ENCODE results near the gene ZNF681.
"Not testable (repeated sequence)": the region's sequence is repeated elsewhere in the genome, so short reads cannot be mapped to it uniquely, and the experiment has no call there.

ZNF681 gene

GRCh38 chr19:23730729-23731465 is 27.8 kb downstream of the ZNF681 start:
- not testable (repeated sequence) for H3K36me3 ChIP-seq (ENCODE audit: control insufficient read depth, insufficient read depth, low read length); H3K27me3 ChIP-seq (ENCODE audit: control insufficient read depth, insufficient read depth, low read length); H3K9ac ChIP-seq (ENCODE audit: low read depth, low read length); H3K4me3 ChIP-seq (ENCODE audit: low read depth, low read length); H3K4me1 ChIP-seq (ENCODE audit: control insufficient read depth, insufficient read depth, low read length); H3K9me3 ChIP-seq (ENCODE audit: control insufficient read depth, insufficient read depth, low read length)

DNA sequence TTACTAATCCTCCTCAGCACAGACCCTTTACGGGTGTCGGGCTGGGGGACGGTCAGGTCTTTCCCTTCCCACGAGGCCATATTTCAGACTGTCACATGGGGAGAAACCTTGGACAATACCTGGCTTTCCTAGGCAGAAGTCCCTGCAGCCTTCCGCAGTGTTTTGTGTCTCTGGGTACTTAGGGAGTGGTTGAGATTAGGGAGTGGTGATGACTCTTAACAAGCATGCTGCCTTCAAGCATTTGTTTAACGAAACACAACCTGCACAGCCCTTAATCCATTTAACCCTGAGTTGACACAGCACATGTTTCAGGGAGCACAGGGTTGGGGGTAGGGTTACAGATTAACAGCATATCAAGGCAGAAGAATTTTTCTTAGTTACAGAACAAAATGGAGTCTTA is 34.5 kb downstream of the ZNF681 start:
- H3K9ac ChIP-seq (ENCODE audit: low read depth, low read length); H3K9me3 ChIP-seq (ENCODE audit: control insufficient read depth, insufficient read depth, low read length); H3K4me3 ChIP-seq (ENCODE audit: low read depth, low read length); H3K36me3 ChIP-seq (ENCODE audit: control insufficient read depth, insufficient read depth, low read length); H3K27me3 ChIP-seq (ENCODE audit: control insufficient read depth, insufficient read depth, low read length): not testable (repeated sequence)
- peaks cover 15% of the 10 kb centered on the region for H3K4me1 ChIP-seq (ENCODE audit: control insufficient read depth, insufficient read depth, low read length)

GRCh38 chr19:23718802-23719201 is 39.9 kb downstream of the ZNF681 start:
- H3K9me3 ChIP-seq (ENCODE audit: control insufficient read depth, insufficient read depth, low read length) = no peaks in the 10 kb centered on the region
- H3K27me3 ChIP-seq (ENCODE audit: control insufficient read depth, insufficient read depth, low read length) = no peaks in the 10 kb centered on the region
- no peak overlapping the region for H3K9ac ChIP-seq (ENCODE audit: low read depth, low read length)
- peaks cover 9% of the 10 kb centered on the region for H3K4me1 ChIP-seq (ENCODE audit: control insufficient read depth, insufficient read depth, low read length)
- peak overlapping the region; percentile 35 for H3K4me3 ChIP-seq (ENCODE audit: low read depth, low read length)
- H3K36me3 ChIP-seq (ENCODE audit: control insufficient read depth, insufficient read depth, low read length) = no peaks in the 10 kb centered on the region

- Histone ChIP-seq H3K9me3 (ENCODE audit: control insufficient read depth, insufficient read depth, low read length) (no peaks in the 10 kb centered on the region), H3K36me3 (ENCODE audit: control insufficient read depth, insufficient read depth, low read length) (no peaks in the 10 kb centered on the region), H3K9ac (ENCODE audit: low read depth, low read length) (no peak overlapping the region), H3K4me1 (ENCODE audit: control insufficient read depth, insufficient read depth, low read length) (peaks cover 6% of the 10 kb centered on the region), H3K27me3 (ENCODE audit: control insufficient read depth, insufficient read depth, low read length) (no peaks in the 10 kb centered on the region), H3K4me3 (ENCODE audit: low read depth, low read length) (no peak overlapping the region)
Observed at GRCh38 chr19:23716792-23717191, 41.9 kb downstream of the ZNF681 start.

DNA sequence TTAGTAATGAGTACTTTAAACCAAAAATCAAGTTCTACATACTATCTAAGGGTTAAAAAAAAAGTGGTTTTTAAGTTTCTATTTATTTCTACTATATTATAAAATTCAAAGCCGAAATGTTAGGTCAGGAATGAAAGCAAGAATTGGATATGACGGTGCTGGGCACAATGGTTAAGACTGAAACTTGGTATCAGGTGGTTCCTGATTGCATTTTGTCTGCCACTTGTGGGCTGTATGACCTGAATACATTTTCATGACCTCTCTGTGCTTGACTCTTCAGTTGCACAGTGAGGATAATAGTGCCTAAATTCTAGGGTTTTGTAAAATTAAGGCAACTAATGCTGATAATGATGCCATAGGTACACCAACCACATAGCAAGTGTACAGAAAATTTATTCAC is 49.3 kb downstream of the ZNF681 start:
- Histone ChIP-seq H3K4me1 (ENCODE audit: control insufficient read depth, insufficient read depth, low read length) (no peaks in the 10 kb centered on the region), H3K27me3 (ENCODE audit: control insufficient read depth, insufficient read depth, low read length) (no peaks in the 10 kb centered on the region), H3K36me3 (ENCODE audit: control insufficient read depth, insufficient read depth, low read length) (no peaks in the 10 kb centered on the region), H3K9me3 (ENCODE audit: control insufficient read depth, insufficient read depth, low read length) (no peaks in the 10 kb centered on the region), H3K9ac (ENCODE audit: low read depth, low read length) (no peak overlapping the region), H3K4me3 (ENCODE audit: low read depth, low read length) (no peak overlapping the region)

GRCh38 chr19:23706657-23707056 is 52.0 kb downstream of the ZNF681 start:
- no peaks in the 10 kb centered on the region for H3K27me3 ChIP-seq (ENCODE audit: control insufficient read depth, insufficient read depth, low read length)
- no peaks in the 10 kb centered on the region for H3K36me3 ChIP-seq (ENCODE audit: control insufficient read depth, insufficient read depth, low read length)
- no peaks in the 10 kb centered on the region for H3K9me3 ChIP-seq (ENCODE audit: control insufficient read depth, insufficient read depth, low read length)
- H3K4me3 ChIP-seq (ENCODE audit: low read depth, low read length) = no peak overlapping the region
- no peak overlapping the region for H3K9ac ChIP-seq (ENCODE audit: low read depth, low read length)
- no peaks in the 10 kb centered on the region for H3K4me1 ChIP-seq (ENCODE audit: control insufficient read depth, insufficient read depth, low read length)

- Histone ChIP-seq H3K9ac (ENCODE audit: low read depth, low read length) (no peak overlapping the region), H3K9me3 (ENCODE audit: control insufficient read depth, insufficient read depth, low read length) (no peaks in the 10 kb centered on the region), H3K36me3 (ENCODE audit: control insufficient read depth, insufficient read depth, low read length) (no peaks in the 10 kb centered on the region), H3K4me1 (ENCODE audit: control insufficient read depth, insufficient read depth, low read length) (peaks cover 12% of the 10 kb centered on the region), H3K4me3 (ENCODE audit: low read depth, low read length) (no peak overlapping the region), H3K27me3 (ENCODE audit: control insufficient read depth, insufficient read depth, low read length) (no peaks in the 10 kb centered on the region)
Observed at GRCh38 chr19:23699521-23699860, 59.2 kb downstream of the ZNF681 start.

DNA sequence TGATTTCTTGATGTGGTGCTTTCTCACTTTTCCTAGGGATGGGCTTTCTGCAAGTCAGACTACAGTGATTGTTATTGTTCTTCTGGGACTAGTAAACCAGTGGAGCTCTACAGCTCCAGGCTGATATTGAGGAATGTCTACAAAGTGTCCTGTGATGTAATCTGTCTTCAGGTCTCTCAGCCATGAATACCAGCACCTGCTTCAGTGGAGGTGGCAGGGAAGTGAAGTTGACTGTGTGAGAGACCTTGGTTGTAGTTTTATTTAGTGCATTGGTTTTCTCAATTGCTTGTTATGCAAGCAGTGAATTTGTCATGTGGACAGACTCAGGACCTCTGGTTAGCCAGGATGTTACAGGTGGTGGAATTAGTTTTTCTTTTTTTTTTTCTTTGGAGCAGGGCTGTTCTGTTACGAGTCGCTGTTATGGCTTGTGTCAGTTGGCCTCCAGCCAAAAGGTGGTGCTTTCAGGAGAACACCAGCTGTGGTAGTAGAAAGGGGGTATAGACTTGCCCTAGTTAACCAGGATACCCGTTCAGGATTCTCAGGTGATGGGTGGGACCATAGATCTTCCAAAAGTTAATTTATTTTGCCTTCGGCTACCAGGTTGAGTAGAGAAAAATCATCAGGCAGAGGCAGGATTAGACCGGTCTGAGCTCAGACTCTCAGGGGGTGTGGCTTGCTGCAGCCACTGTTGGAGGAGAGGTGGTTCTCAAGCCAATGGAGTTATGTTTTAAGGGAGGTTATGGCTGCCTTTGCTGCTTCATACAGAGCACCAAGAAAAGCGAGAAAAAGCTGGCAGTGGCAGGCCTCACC is 59.8 kb downstream of the ZNF681 start:
- peaks cover 12% of the 10 kb centered on the region for H3K4me1 ChIP-seq (ENCODE audit: control insufficient read depth, insufficient read depth, low read length)
- H3K4me3 ChIP-seq (ENCODE audit: low read depth, low read length) = no peak overlapping the region
- no peaks in the 10 kb centered on the region for H3K9me3 ChIP-seq (ENCODE audit: control insufficient read depth, insufficient read depth, low read length)
- H3K27me3 ChIP-seq (ENCODE audit: control insufficient read depth, insufficient read depth, low read length) = no peaks in the 10 kb centered on the region
- H3K36me3 ChIP-seq (ENCODE audit: control insufficient read depth, insufficient read depth, low read length) = no peaks in the 10 kb centered on the region
- no peak overlapping the region for H3K9ac ChIP-seq (ENCODE audit: low read depth, low read length)

DNA sequence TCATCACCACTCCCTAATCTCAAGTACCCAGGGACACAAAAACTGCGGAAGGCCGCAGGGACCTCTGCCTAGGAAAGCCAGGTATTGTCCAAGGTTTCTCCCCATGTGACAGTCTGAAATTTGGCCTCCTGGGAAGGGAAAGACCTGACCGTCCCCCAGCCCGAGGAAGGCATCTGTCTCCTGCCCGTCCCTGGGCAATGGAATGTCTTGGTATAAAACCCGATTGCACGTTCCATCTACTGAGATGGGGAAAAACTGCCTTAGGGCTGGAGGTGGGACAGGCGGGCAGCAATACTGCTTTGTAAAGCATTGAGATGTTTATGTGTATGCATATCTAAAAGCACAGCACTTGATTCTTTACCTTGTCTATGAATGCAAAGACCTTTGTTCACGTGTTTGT is 65.8 kb downstream of the ZNF681 start:
- H3K27me3 ChIP-seq (ENCODE audit: control insufficient read depth, insufficient read depth, low read length); H3K4me3 ChIP-seq (ENCODE audit: low read depth, low read length); H3K9me3 ChIP-seq (ENCODE audit: control insufficient read depth, insufficient read depth, low read length); H3K4me1 ChIP-seq (ENCODE audit: control insufficient read depth, insufficient read depth, low read length); H3K9ac ChIP-seq (ENCODE audit: low read depth, low read length); H3K36me3 ChIP-seq (ENCODE audit: control insufficient read depth, insufficient read depth, low read length): not testable (repeated sequence)

Measured in iPS-15b (cell line).